NT2/D1 (cell line): ENCODE results near the gene MICAL1.

Experiments used
- SUZ12 ChIP-seq: IDR thresholded peaks from 2 replicates; pipeline ENCODE4 v1.6.1; 2011; ENCODE audit not compliant: insufficient read length, insufficient read depth; ENCODE audit errors: extremely low read depth
- YY1 ChIP-seq: IDR thresholded peaks from 2 replicates; pipeline ENCODE4 v1.6.1; 2011; ENCODE audit not compliant: insufficient read length, insufficient read depth

DNA sequence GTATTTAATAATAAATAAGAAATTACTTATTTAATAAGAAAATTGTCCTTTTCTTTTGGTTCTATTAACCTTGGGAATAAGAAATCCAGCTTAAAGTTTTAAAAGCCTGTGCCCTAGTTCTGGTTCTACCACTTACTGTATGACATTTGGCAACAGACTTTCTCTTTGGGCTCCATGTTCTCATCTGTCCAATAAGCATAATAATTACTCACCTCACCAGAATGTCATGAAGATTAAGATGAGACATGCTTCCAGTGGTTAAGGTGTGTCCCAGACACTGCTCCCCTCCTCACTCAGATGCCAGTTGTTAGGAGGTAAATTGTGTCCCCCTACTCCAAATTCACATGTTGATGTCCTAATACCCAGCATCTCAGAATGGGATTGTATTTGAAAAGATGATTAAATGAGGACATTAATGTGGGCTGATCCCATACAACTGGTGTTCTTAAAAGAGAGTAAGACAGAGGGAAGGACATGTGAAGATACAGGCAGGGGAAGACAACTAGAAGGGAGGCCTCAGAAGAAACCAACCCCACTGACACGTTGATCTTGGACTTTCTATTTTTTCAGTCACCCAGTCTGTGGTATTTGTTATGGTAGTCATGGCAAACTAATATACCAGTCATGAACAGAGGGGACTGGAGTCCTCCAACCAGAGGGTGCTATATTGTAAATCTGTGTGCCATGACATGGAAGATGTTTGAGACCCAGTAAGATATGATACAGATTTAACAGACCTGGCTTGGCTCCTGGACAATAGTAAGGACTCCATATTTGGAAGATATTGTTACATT is 6.4 kb upstream of the MICAL1 start:
- no peak for TF ChIP-seq YY1
- no peak for TF ChIP-seq SUZ12
